NT2/D1 (cell line): ENCODE results near the gene KCTD16.

ENCODE experiments used
- DNase-seq: peaks from one replicate; pipeline ENCODE4 v3.0.0-alpha.2; 2011; ENCODE audit warnings: low read depth, low spot score
- H3K27me3 ChIP-seq: 2 replicates; pipeline ENCODE4 v1.6.0; 2011; ENCODE audit warnings: mild to moderate bottlenecking; ENCODE audit not compliant: insufficient read length, insufficient read depth
- H3K36me3 ChIP-seq: 2 replicates; pipeline ENCODE4 v1.6.1; 2011; ENCODE audit warnings: mild to moderate bottlenecking, low read length, mixed read lengths; ENCODE audit not compliant: insufficient read depth, insufficient read length
- H3K4me1 ChIP-seq: 2 replicates; pipeline ENCODE4 v1.5.1; 2011; ENCODE audit not compliant: insufficient read depth, insufficient read length
- H3K4me3 ChIP-seq: 2 replicates; pipeline ENCODE4 v1.5.1; 2011; ENCODE audit warnings: low read depth; ENCODE audit not compliant: insufficient read length
- H3K9ac ChIP-seq: 2 replicates; pipeline ENCODE4 v1.6.0; 2011; ENCODE audit warnings: low read depth; ENCODE audit not compliant: insufficient read length
- H3K9me3 ChIP-seq: 2 replicates; pipeline ENCODE4 v1.5.1; 2011; ENCODE audit warnings: mild to moderate bottlenecking, low read length; ENCODE audit not compliant: insufficient read depth
- SUZ12 ChIP-seq: IDR thresholded peaks from 2 replicates; pipeline ENCODE4 v1.6.1; 2011; ENCODE audit not compliant: insufficient read length, insufficient read depth; ENCODE audit errors: extremely low read depth
- YY1 ChIP-seq: IDR thresholded peaks from 2 replicates; pipeline ENCODE4 v1.6.1; 2011; ENCODE audit not compliant: insufficient read length, insufficient read depth
- ZNF274 ChIP-seq: IDR thresholded peaks from 2 replicates; pipeline ENCODE4 v1.6.1; 2011; ENCODE audit warnings: mild to moderate bottlenecking, low read depth, low read length

Gene KCTD16

DNA sequence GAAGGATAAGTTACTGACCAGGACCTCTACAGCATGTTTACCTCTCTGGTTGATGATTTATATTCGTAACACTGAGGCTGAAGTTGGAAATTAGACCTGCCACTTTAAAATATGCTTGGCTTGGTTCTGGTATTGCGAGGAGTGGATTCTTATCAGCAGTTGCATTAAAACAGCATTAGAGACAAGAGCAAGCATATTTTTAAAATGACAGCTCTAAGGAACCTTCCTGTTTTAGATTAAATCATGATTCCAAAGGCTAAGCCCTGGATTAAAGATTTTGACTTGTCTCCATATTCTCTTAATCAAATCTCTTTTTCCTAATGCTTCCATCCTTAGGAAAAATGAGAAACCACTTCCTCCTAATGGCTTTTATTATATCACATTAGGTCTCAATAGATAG lies 277.8 kb downstream of the KCTD16 start:
- H3K4me1 ChIP-seq, result no peaks in the 10 kb centered on the region
- DNase-seq, result no peak
- H3K9me3 ChIP-seq, result no peaks in the 10 kb centered on the region; the same call in 1 of the 2 replicates
- no peaks in the 10 kb centered on the region for H3K27me3 ChIP-seq
- H3K4me3 ChIP-seq, result no peak overlapping the region
- H3K9ac ChIP-seq, result no peak overlapping the region
- TF ChIP-seq SUZ12, result no peak
- TF ChIP-seq ZNF274, result no peak
- no peak for TF ChIP-seq YY1
- no peaks in the 10 kb centered on the region for H3K36me3 ChIP-seq

DNA sequence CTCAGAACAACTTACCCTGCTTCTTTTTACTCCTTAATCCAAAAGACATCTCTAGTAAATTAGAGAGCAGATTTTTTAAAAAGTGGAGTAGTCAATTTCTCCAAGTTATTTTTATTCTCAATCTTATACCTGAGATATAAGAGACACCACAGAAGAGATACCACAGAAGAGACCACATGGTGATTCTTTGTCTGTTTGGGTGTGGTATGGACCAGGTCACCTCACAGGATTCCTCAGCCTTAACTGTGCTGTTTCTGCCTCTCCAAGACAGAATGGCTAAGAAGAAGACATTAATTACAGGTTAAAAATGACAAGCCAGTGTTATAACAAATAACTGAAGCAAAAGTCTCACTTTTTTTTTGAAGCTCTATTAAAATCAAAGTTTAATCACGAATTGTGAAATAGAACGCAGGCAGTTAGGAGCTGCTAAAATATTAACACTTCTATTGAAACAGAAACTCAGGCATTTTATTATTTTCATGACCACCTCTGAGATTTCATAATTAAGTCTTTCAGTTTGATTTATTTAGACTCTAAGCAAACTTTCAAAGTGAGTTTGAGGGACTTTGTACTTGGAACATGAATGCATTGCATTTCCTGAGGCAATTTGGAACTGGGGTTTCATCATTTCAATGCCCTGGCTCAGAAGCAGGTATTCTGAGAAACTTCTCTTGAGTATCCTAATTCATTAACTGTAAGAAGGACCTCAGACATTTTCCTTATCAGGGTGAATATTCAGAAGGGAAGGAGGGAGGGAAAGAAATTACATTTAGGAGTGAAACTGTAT lies 280.7 kb downstream of the KCTD16 start:
- Histone ChIP-seq H3K36me3 (no peaks in the 10 kb centered on the region), H3K9me3 (no peaks in the 10 kb centered on the region), H3K27me3 (no peaks in the 10 kb centered on the region), H3K4me1 (no peaks in the 10 kb centered on the region), H3K9ac (no peak overlapping the region), H3K4me3 (no peak overlapping the region)
- TF ChIP-seq ZNF274 (no peak), SUZ12 (no peak), YY1 (no peak)
- no peak for DNase-seq

DNA sequence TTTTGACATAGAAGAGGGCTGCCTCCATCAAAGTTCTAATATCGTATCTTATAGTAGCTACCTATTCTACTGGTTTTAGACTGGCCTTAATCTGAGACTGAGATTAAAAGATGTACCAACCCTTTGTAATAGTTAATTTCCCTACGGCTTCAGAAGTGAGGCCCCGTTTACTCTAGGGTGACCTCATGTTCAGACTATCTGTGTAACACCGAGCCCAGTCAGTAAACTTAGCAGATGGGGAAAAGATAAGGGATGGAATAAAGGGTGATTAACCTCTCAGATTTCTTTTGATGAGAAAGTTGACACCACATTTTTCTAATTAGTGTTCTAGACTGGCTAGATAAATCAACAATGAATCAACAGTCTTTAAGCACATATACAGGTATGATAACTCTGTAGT lies 283.1 kb downstream of the KCTD16 start:
- Histone ChIP-seq H3K9me3 (no peaks in the 10 kb centered on the region), H3K27me3 (no peaks in the 10 kb centered on the region), H3K9ac (no peak overlapping the region), H3K4me1 (no peaks in the 10 kb centered on the region), H3K36me3 (no peaks in the 10 kb centered on the region), H3K4me3 (no peak overlapping the region)
- DNase-seq, result no peak
- TF ChIP-seq YY1 (no peak), ZNF274 (no peak), SUZ12 (no peak)

DNA sequence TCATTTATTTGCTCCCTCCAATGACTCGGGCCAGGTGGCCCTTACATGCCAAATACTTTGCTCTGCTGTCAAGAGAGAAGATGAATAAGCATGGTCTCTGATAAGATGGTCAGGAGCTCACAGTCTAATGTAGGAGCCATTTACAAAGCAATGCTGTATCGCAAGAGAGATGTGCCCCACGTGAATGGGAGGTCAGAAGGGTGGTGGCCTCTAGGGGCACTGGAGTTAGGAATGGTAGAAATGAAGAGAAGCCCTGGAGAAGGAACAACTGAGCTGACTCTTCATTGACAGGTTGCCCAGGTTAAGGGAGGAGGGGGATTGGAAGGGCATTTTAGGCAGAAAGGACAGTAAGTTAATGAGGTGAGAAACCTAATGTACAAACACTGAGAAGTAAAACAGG lies 286.5 kb downstream of the KCTD16 start:
- DNase-seq, result no peak
- Histone ChIP-seq H3K9ac (no peak overlapping the region), H3K27me3 (no peaks in the 10 kb centered on the region), H3K4me3 (no peak overlapping the region), H3K9me3 (no peaks in the 10 kb centered on the region), H3K4me1 (no peaks in the 10 kb centered on the region), H3K36me3 (no peaks in the 10 kb centered on the region)
- TF ChIP-seq ZNF274 (no peak), SUZ12 (no peak), YY1 (no peak)

DNA sequence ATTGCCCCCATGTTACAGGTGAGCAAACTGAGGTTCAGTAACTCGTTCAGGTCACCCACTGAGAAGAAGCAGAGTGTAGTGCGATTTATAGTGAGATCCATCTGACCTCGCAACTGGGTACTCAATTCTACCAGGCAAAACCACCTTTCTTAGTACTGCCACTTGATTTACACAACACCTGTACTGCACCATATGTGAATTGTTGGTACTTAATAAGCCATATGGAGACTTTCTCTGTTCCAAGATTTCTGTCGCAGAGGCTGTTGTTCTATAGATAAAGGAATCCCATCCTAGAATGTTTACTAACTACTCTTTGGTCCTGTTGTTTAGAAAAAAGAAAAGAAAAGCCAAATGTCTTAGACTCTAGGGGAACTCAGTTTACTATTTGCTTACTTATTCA lies 287.5 kb downstream of the KCTD16 start:
- TF ChIP-seq YY1, result no peak
- Histone ChIP-seq H3K36me3 (no peaks in the 10 kb centered on the region), H3K4me3 (no peak overlapping the region), H3K4me1 (no peaks in the 10 kb centered on the region), H3K9ac (no peak overlapping the region), H3K27me3 (no peaks in the 10 kb centered on the region), H3K9me3 (no peaks in the 10 kb centered on the region)
- no peak for DNase-seq

DNA sequence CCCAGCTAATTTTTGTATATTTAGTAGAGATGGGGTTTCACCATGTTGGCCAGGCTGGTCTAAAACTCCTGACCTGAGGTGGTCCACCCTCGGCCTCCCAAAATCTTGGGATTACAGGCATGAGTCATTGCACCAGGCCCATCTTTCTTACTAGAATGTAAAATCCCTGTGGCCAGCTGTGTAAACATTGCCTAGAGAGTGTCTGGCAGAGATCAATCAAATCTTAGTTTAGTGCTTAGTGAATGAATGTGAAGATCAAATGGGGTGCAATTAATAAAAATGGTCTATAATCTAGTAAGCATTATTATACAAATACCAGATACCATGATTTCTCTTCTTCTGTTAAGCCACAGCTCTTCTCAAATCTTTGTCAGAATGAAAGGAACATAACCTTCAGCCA lies 289.9 kb downstream of the KCTD16 start:
- TF ChIP-seq SUZ12, result no peak
- no peak for TF ChIP-seq ZNF274
- TF ChIP-seq YY1, result no peak
- H3K36me3 ChIP-seq, result no peaks in the 10 kb centered on the region
- H3K4me3 ChIP-seq, result no peak overlapping the region
- no peak for DNase-seq
- H3K9ac ChIP-seq, result no peak overlapping the region
- no peaks in the 10 kb centered on the region for H3K9me3 ChIP-seq
- H3K4me1 ChIP-seq, result no peaks in the 10 kb centered on the region
- no peaks in the 10 kb centered on the region for H3K27me3 ChIP-seq

DNA sequence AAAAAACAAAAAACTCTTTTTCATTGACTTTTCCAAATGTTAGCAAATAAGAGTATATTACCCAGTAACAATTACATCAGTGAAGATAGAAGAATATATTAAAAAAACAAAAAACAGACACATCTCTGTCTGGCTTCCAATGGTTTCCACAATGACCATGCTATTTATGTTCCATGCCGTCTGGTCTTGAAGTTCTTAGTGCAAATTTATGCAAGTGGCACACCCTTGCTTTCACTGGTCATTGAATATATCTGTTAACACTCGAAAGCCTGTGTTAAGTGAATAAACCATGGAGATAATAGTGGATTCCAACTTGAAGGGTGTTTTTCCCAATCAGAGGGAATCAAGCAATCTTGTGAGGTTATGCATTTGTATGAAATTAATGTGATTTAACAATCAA lies 291.9 kb downstream of the KCTD16 start:
- TF ChIP-seq SUZ12, result no peak
- TF ChIP-seq ZNF274, result no peak
- no peak for TF ChIP-seq YY1
- Histone ChIP-seq H3K9ac (no peak overlapping the region), H3K9me3 (no peaks in the 10 kb centered on the region), H3K27me3 (no peaks in the 10 kb centered on the region), H3K36me3 (no peaks in the 10 kb centered on the region), H3K4me3 (no peak overlapping the region), H3K4me1 (no peaks in the 10 kb centered on the region)
- DNase-seq, result no peak
